Naive thymus-derived CD8-positive, alpha-beta T cell (primary cell): Measurements from ENCODE around the gene HAUS7. TPM values are rescaled to one million over a fixed set of nuclear protein-coding genes. Genes with fewer than 3 reads are reported as not detected.

ENCODE experiments used
- ATAC-seq, 2 donors: fragments of 150-1000 bp; cut with Tn5 transposase in 1 of 2; sonication (Bioruptor Pico), chemical (Tn5 transposase) in 1 of 2; 1 replicate in 1 of 2; 2 replicates in 1 of 2; pipeline ENCODE4 v1.10.0; 2021; ENCODE audit warnings: mild to moderate bottlenecking in 2 of 2, moderate library complexity in 2 of 2
- POLR2A ChIA-PET: fragments of 350-600 bp; sonication (Branson Sonifier 250); formaldehyde crosslinking; loops from one replicate; lab custom pipeline; 2021; ENCODE audit warnings: antibody characterized with exemption; lab: Charles Lee
- DNase-seq, 10 donors: peaks; one replicate each; pipeline versions ENCODE4 v3.0.0 to v3.0.0-alpha.2; 2020 to 2022
- H3K27ac Mint-ChIP-seq, 10 donors: one replicate each; pipeline ENCODE4 v1.8.0; 2020 to 2022; ENCODE audit warnings: mild to moderate bottlenecking in 10 of 10, mixed read lengths in 10 of 10, moderate library complexity in 4 of 10, inconsistent platforms in 1 of 10
- H3K27me3 Mint-ChIP-seq, 5 donors: one replicate each; pipeline ENCODE4 v1.8.0; 2021 to 2022; ENCODE audit warnings: mixed read lengths in 5 of 5
- H3K36me3 Mint-ChIP-seq, 3 donors: one replicate each; pipeline ENCODE4 v1.8.0; 2020 to 2022; ENCODE audit warnings: mixed read lengths in 3 of 3, mild to moderate bottlenecking in 2 of 3, inconsistent platforms in 1 of 3
- H3K4me1 Mint-ChIP-seq, 4 donors: one replicate each; pipeline ENCODE4 v1.8.0; 2021 to 2022; ENCODE audit warnings: mixed read lengths in 4 of 4
- H3K4me3 Mint-ChIP-seq, 10 donors: one replicate each; pipeline ENCODE4 v1.8.0; 2020 to 2022; ENCODE audit warnings: mild to moderate bottlenecking in 10 of 10, mixed read lengths in 10 of 10, moderate library complexity in 6 of 10, inconsistent platforms in 1 of 10
- H3K9me3 Mint-ChIP-seq, 9 donors: one replicate each; pipeline ENCODE4 v1.8.0; 2020 to 2022; ENCODE audit warnings: mixed read lengths in 9 of 9, mild to moderate bottlenecking in 3 of 9, inconsistent platforms in 1 of 9, moderate library complexity in 1 of 9
- polyA plus RNA-seq, 3 donors: library from polyadenylated mRNA; unstranded; fragments of 300-500 nt; fragmentation: Illumina TruSeq; gene quantifications; one replicate each; pipeline ENCODE4 v1.2.3, GENCODE V29; 2021
- total RNA-seq, 8 experiments: library from RNA in 2 of 8; stranded (reverse) in 2 of 8; gene quantifications; one replicate each; pipeline ENCODE4 v1.2.3 and lab custom pipeline; 2021 to 2026

Gene HAUS7
- total and polyA plus RNA-seq, 5 experiments from 2014 or later: 19.6 to 38.9 (median 30.1) TPM

DNA sequence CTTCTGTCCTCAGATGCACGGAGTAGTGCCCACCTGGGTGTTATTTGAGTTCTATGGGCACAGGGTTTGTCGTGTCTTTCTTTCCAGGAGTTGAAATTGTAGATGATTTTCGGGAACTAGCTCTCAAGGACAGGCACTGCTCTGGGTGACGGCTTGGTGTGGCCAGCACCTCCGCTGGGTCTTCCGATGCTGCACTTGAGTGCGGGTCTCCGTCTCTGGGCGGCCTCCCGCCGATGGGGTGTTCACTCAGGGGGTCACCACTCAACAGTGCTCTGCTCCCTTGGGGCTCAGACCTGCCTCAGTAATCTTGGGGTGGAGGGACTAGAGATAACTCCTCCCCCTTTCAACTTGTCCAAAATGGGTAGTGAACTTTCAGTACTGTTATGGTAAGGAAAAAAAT lies 56.6 kb downstream of the HAUS7 start:
- Mint-ChIP-seq H3K9me3 (no peaks in the 10 kb centered on the region), H3K4me3 (peak overlapping the region in 1 of 10 donors; percentile 43), H3K27ac (no peak overlapping the region), H3K4me1 (peaks cover 3 to 14% (median 12%) of the 10 kb centered on the region in 4 donors), H3K27me3 (peaks cover 0 to 2% (median 0%) of the 10 kb centered on the region in 5 donors), H3K36me3 (no peaks in the 10 kb centered on the region)
- POLR2A ChIA-PET: no interaction called here
- DNase-seq (no peak), ATAC-seq (no peak)

DNA sequence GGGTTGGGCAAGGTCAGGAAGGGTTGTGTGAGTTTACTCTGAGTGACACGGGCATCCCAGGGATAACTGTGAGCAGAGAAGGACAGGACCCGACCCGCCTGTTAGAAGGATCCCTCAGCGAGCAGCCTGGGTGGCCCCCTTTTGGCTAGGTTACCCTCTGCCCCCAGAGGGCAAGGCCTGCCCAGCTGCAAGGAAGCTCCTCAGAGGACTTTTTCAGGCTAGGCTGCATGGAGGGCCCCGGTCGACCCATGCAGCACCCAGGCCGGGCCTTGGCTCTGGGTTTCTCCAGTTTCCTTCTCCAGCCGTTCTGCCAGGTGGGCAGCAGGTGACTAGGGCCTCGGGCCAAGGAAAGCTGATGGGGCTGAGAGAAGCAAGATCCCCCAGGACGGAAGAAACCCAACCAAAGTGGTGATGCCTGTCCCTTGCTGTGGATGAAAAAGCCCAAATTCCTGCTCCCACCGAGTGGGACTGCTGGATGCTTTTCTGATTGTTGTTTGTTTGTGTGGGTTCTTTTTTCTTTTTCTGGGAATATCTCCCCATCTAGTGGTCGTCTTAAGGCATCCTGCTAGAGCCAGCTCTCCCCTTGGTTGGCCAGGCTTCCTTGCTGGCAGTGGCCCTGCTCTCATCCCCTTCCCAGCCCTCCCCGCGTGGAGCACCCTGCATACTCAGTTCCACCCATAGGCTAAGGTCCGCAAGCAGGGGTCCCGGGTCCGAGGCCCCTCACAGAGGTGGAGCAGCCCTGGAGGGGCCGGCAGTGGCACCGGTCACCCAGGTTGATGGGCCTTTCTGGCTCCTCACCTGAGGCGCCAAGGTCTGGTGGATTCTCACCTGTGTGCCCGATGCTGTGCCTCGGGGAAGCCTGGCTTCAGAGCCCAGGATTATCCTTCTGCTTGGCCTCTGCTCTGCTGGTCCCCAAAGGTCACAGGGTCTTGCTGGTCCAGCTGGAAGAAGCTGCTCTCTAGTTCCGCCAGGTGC lies 57.3 kb downstream of the HAUS7 start:
- no peak for ATAC-seq
- no peak overlapping the region for H3K27ac Mint-ChIP-seq
- peaks cover 0 to 2% (median 0%) of the 10 kb centered on the region in 5 donors for H3K27me3 Mint-ChIP-seq
- peaks cover 3 to 14% (median 12%) of the 10 kb centered on the region in 4 donors for H3K4me1 Mint-ChIP-seq
- H3K9me3 Mint-ChIP-seq: no peaks in the 10 kb centered on the region
- POLR2A ChIA-PET: no interaction called here
- DNase-seq: no peak
- H3K4me3 Mint-ChIP-seq: peak overlapping the region in 4 of 10 donors; percentile 10 to 80 (median 77)
- no peaks in the 10 kb centered on the region for H3K36me3 Mint-ChIP-seq

DNA sequence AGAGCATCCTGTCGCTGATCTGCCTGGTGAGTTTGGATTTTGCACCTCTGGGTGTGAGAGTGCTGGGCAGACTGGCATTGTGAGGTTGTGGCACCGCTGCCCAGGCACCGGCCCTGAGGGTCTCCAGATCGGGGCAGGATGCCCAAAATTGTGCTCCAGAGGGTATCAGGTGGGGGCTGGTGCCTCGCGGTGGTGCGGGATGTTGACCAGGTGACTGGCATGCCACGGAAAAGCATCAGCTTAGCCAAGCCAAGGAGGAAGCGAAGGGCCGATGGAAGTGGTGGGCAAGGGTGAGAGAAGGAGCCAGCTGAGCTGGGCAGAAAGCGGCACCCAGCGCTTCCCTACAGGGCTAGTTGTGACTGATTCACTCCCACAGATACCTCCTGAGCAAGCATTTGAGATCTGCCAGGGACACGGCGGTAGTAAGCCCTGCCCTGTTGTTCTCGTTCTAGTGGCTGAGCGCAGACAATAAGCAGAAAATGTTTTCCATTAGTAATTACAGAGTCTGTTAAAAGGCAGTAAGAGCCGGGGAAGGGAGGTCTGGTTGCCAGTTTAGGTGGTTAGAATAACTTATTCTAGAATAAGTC lies 58.3 kb downstream of the HAUS7 start:
- H3K9me3 Mint-ChIP-seq: no peaks in the 10 kb centered on the region
- peak overlapping the region in 5 of 10 donors; percentile 15 to 84 (median 43) for H3K27ac Mint-ChIP-seq
- peaks cover 0 to 2% (median 0%) of the 10 kb centered on the region in 5 donors for H3K27me3 Mint-ChIP-seq
- POLR2A ChIA-PET: no interaction called here
- H3K36me3 Mint-ChIP-seq: no peaks in the 10 kb centered on the region
- DNase-seq (no peak), ATAC-seq (no peak)
- H3K4me1 Mint-ChIP-seq: peaks cover 3 to 14% (median 12%) of the 10 kb centered on the region in 4 donors
- peak overlapping the region; percentile 59 to 80 (median 74) for H3K4me3 Mint-ChIP-seq

DNA sequence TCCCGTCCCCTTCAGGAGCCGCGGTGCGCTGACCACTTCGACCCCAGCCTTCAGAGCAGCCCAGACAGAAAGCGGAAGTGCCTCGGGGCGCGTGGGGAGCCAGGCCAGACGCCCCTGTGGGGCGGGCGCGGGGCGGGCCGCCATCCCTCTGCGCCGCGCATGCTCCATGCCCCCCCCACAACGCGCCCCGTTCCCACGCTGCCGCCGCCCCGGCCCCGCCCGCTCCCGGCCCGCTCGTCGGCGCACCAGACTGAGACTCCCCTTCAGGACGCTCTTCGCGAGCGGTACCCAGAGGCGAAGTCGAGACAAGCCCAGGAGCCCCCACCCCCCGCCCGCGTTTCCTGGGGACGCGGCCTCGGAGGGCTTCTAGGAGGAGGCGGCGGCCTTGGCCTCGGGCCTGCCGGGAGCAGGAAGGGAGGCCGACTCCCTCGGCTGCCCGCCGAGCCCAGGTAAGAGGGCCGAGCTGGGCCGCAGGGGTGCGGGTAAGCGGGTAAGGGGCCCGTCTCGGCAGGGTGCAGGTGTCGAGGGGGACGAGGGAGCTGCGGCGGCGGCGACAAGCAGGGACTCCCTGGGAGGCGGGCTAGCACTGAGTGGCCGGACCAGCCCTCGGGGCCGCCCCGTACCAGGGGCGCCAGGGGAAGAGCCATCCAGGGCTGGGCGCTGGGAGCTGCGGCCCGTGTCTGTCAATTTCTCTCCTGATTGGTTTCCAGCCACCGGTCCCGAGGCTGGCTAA lies 59.0 kb downstream of the HAUS7 start, which contains the start of gene ZFP92:
Gene ZFP92 (plus strand): TSS at position 218 of the 733 bp plus-strand sequence. CDS start 6,851 bp downstream, outside the sequence.
- H3K4me1 Mint-ChIP-seq: peaks cover 3 to 14% (median 12%) of the 10 kb centered on the region in 4 donors
- peaks cover 0 to 2% (median 0%) of the 10 kb centered on the region in 5 donors for H3K27me3 Mint-ChIP-seq
- no peaks in the 10 kb centered on the region for H3K36me3 Mint-ChIP-seq
- DNase-seq (peak in 9 of 10 donors; percentile 7 to 41 (median 26)), ATAC-seq (peak; percentile 67 to 86)
- no peaks in the 10 kb centered on the region for H3K9me3 Mint-ChIP-seq
- POLR2A ChIA-PET: no interaction called here
- peak within 1 kb of the TSS; percentile 59 to 82 (median 74) for H3K4me3 Mint-ChIP-seq
- H3K27ac Mint-ChIP-seq: peak within 1 kb of the TSS in 5 of 10 donors; percentile 15 to 84 (median 69)

DNA sequence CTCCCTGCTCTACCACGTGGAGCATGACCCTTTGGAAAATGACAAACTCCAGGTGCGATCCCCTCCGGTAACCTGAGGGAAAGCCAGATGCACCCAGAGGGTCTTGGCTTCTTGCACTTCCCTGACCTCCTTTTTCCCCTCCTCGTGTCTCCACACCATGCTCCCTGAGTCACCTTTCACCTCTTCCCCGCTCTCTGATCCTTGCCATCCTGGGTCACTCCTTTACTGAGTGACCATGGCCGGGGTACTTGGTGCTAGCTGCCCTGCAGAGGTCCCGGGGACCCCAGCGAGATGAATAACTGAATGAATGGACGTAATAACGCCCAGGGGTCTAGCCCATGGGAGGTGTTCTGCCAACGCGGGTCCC lies 59.5 kb downstream of the HAUS7 start:
- peak overlapping the region; percentile 57 to 82 (median 73) for H3K4me3 Mint-ChIP-seq
- H3K4me1 Mint-ChIP-seq: peaks cover 3 to 14% (median 12%) of the 10 kb centered on the region in 4 donors
- ATAC-seq (no peak), DNase-seq (no peak)
- no peaks in the 10 kb centered on the region for H3K9me3 Mint-ChIP-seq
- H3K27ac Mint-ChIP-seq: peak overlapping the region in 4 of 10 donors; percentile 40 to 71 (median 60)
- POLR2A ChIA-PET: no interaction called here
- H3K36me3 Mint-ChIP-seq: no peaks in the 10 kb centered on the region
- peaks cover 0 to 2% (median 0%) of the 10 kb centered on the region in 5 donors for H3K27me3 Mint-ChIP-seq

DNA sequence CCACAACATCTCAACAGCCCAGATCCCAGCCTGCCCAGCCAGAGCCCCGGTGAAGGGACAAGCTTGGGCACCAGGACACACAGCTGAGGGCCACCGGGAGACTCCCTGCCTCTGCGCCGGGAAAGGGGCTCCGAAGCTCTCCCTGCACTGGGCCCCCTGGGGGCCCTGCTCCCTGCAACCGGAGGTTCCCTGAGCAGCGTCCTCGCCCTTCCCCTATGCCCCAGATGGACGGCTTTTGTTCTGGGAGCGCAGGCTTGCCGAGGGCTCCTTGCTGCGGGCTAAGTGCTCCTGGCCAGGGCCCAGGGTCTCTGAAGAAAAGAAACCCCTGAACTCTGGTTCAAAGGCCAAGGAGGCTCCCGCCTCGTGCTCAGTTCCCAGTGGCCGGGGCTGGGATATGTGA lies 60.0 kb downstream of the HAUS7 start:
- Mint-ChIP-seq H3K4me3 (peak overlapping the region in 4 of 10 donors; percentile 57 to 76 (median 74)), H3K4me1 (peaks cover 3 to 14% (median 12%) of the 10 kb centered on the region in 4 donors), H3K27ac (no peak overlapping the region), H3K27me3 (peaks cover 0 to 2% (median 0%) of the 10 kb centered on the region in 5 donors), H3K36me3 (no peaks in the 10 kb centered on the region), H3K9me3 (no peaks in the 10 kb centered on the region)
- ATAC-seq: no peak
- no peak for DNase-seq
- POLR2A ChIA-PET: no interaction called here

DNA sequence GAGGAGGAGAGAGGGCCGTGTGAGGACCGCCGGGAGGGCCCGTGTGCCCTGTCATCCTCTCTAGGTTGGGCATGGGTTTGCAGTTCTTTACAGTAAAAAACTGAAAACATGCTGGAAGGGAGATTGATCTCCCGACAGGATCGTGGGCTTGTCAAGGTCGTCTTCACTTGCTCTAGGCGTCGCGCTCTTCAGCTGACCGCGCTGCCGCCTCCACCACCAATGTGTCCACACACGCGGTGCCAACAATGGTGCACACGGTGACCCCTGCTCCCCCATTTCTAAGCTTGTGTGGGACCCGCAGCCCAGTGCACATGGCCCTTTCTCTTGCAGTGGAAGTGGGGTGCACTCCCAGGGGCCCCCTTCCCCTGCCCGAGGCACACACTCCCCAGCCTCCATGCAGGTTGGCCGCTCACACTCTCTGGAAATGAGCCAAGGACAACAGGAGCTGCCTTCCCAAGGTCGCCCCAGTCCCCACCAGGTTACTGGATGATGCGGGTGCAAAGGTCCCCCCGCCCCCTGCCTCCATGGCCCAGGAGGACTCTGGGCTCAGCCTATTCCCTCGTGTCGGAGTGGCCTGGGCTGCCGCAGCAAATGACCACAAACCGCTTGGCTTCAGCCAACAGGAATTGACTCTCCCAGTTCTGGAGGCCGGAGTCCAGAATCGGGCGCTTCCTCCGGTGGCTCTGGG lies 60.8 kb downstream of the HAUS7 start:
- Mint-ChIP-seq H3K4me3 (no peak overlapping the region), H3K36me3 (no peaks in the 10 kb centered on the region), H3K4me1 (peaks cover 3 to 14% (median 12%) of the 10 kb centered on the region in 4 donors), H3K9me3 (no peaks in the 10 kb centered on the region), H3K27ac (no peak overlapping the region), H3K27me3 (peaks cover 0 to 2% (median 0%) of the 10 kb centered on the region in 5 donors)
- DNase-seq (no peak), ATAC-seq (no peak)
- POLR2A ChIA-PET: no interaction called here

DNA sequence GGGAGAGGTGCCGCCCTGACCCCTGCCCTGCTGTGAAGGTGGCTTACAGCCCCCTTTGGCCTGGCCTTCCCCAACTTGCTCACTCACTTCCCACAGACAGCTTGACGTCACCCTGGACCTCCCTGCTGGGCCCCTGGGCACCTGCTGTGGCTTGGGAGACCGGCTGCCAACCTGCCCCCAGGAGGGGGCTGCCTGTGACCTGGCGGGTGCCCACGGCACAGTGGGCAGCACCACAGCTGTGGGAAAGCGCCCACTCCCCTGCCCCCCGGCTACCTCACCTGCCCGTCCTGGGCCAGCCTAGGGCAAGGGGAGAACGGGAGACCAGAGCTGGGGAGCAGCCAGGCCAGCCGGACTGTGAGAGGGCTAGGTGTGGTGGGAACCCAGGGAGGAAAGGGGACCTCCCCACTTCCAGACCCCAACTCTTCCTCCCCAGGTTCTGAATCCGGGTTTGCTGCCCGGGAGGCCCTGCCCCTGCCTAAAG lies 61.5 kb downstream of the HAUS7 start:
- no peak overlapping the region for H3K4me3 Mint-ChIP-seq
- H3K27ac Mint-ChIP-seq: peak overlapping the region in 1 of 10 donors; percentile 34
- H3K36me3 Mint-ChIP-seq: no peaks in the 10 kb centered on the region
- H3K4me1 Mint-ChIP-seq: peaks cover 3 to 14% (median 12%) of the 10 kb centered on the region in 4 donors
- DNase-seq (no peak), ATAC-seq (no peak)
- H3K9me3 Mint-ChIP-seq: no peaks in the 10 kb centered on the region
- H3K27me3 Mint-ChIP-seq: peaks cover 0 to 2% (median 0%) of the 10 kb centered on the region in 5 donors
- POLR2A ChIA-PET: no interaction called here

DNA sequence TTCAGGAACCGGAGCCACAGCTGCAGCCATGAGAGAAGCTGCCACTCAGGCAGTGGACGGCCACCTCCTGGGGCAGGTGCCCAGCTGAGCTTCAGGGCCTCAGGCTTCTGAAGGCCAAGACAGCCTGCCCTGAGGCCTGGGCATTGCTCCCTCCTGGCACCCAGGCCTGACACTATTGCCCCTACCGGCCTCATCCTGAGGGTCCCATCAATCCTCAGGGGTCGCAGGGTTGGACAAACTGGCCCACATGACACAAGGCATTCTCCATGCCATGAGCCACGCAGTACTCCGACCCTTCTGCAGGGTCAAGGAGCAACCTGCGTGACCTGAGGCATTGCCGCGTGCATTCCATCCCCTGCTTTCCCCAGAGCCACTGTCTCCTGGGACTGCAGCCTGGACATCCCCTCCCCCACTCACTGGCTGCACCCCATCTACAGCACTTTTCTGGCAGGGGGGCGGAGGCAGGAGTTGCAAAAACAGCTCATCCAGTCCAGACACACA lies 62.1 kb downstream of the HAUS7 start:
- Mint-ChIP-seq H3K4me3 (no peak overlapping the region), H3K36me3 (no peaks in the 10 kb centered on the region), H3K4me1 (peaks cover 3 to 14% (median 11%) of the 10 kb centered on the region in 4 donors), H3K9me3 (no peaks in the 10 kb centered on the region), H3K27me3 (no peaks in the 10 kb centered on the region), H3K27ac (no peak overlapping the region)
- no peak for DNase-seq
- POLR2A ChIA-PET: no interaction called here
- no peak for ATAC-seq

DNA sequence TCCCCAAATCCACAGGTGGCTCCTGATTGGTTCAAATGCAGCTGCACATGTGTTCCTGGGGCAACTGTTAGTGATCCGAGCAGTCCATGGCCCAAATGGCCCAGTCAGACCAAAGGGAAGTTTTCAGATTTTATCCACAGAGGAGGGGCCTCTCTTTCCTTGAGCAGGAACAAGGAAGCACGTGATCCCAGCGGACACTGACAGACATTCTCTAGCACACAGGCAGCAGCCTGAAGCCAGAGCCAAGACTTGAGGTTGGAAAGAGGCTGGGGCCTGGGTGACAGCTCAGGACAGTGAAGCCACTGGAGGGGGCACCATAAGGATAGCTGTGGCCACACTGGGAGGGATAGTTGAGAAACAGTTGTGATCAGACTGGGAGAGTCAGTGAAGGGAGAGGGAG lies 62.6 kb downstream of the HAUS7 start:
- ATAC-seq (no peak), DNase-seq (no peak)
- POLR2A ChIA-PET: no interaction called here
- no peaks in the 10 kb centered on the region for H3K27me3 Mint-ChIP-seq
- peaks cover 3 to 14% (median 11%) of the 10 kb centered on the region in 4 donors for H3K4me1 Mint-ChIP-seq
- no peaks in the 10 kb centered on the region for H3K9me3 Mint-ChIP-seq
- no peak overlapping the region for H3K27ac Mint-ChIP-seq
- H3K4me3 Mint-ChIP-seq: no peak overlapping the region
- no peaks in the 10 kb centered on the region for H3K36me3 Mint-ChIP-seq

DNA sequence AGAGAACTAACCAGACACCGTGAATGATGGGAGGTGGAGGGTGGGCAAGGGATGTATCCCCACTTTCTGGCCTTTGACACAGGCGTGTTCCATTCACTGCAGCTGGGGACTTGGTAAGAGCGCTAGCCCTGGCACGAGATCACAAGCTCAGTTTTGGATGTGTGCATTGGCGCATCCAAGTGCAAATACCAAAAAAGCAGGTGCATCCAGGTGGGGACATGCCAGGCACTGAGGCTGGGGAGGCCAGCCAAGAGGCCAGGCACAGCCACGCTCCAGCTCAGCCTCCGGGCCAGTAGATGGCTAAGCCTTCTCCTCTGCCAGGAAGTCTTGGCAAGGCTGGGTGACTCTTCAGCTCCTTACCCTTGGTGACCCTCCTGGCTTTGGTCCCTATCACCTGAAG lies 63.5 kb downstream of the HAUS7 start:
- Mint-ChIP-seq H3K27ac (peak overlapping the region in 1 of 10 donors; percentile 28), H3K27me3 (no peaks in the 10 kb centered on the region), H3K4me3 (no peak overlapping the region), H3K4me1 (peaks cover 3 to 7% (median 4%) of the 10 kb centered on the region in 4 donors), H3K9me3 (no peaks in the 10 kb centered on the region), H3K36me3 (no peaks in the 10 kb centered on the region)
- POLR2A ChIA-PET: no interaction called here
- ATAC-seq (no peak), DNase-seq (no peak)

DNA sequence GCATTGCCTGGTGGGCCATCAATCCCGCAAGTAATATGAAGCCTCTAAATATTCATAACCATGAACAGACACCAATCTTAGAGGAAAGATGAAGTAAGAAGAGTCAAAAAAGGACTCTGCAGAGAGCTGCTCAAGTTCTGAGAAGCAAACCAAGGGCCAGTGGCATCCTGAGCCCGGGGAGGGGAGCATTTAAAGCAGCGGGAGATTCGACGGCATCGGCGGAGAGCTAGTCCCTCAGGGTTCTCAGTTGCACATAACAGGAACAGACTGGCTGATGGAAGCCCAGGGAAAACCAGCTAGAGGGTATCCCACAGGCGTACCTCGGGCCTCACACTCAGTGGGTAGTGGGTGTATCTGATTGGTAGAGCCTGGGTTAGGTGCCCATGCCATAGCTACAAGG lies 64.4 kb downstream of the HAUS7 start:
- ATAC-seq: no peak
- Mint-ChIP-seq H3K4me1 (peaks cover 2 to 3% (median 2%) of the 10 kb centered on the region in 4 donors), H3K4me3 (no peak overlapping the region), H3K27me3 (no peaks in the 10 kb centered on the region), H3K36me3 (no peaks in the 10 kb centered on the region), H3K27ac (no peak overlapping the region), H3K9me3 (no peaks in the 10 kb centered on the region)
- POLR2A ChIA-PET: no interaction called here
- no peak for DNase-seq
